ENCODE results near the gene SATB2.

- TF ChIP-seq REST (IDR thresholded peaks at IDR 0.05; ENCODE audit: borderline replicate concordance) = no peak
- TF ChIP-seq CTCF (IDR thresholded peaks at IDR 0.05; ENCODE audit: poor library complexity, severe bottlenecking) = no peak
- TF ChIP-seq POLR2AphosphoS5 (IDR thresholded peaks at IDR 0.05) = no peak
- TF ChIP-seq RAD21 (conservative IDR thresholded peaks at IDR 0.05) = no peak
- TF ChIP-seq EZH2 (IDR thresholded peaks at IDR 0.05; ENCODE audit: borderline replicate concordance, insufficient read depth, low read length, poor library complexity, severe bottlenecking) = no peak
These were observed 19.6 kb upstream of the SATB2 start for GRCh38 chr2:199477277-199477834.
